H1 (cell line): ENCODE results near the gene IL16. TPM values are rescaled to one million over a fixed set of nuclear protein-coding genes. Genes with fewer than 3 reads are reported as not detected.
A peak's percentile ranks its signal among the peaks of the same experiment; 100 is the strongest.

Source experiments
- BCL11A ChIP-seq, 2 experiments: IDR thresholded peaks; one replicate each; pipeline ENCODE4 v1.6.1; 2011; ENCODE audit warnings: low read depth in 2 of 2, low read length in 2 of 2, mild to moderate bottlenecking in 2 of 2
- CHD2 ChIP-seq: IDR thresholded peaks from 2 replicates; pipeline ENCODE4 v1.6.1; 2012; ENCODE audit warnings: low read length, improper control_type of control experiment
- E2F6 ChIP-seq: IDR thresholded peaks from 2 replicates; pipeline ENCODE4 v1.6.1; 2012; ENCODE audit warnings: inconsistent platforms
- USF2 ChIP-seq: IDR thresholded peaks from 2 replicates; pipeline ENCODE4 v1.6.1; 2011; ENCODE audit warnings: low read length, improper control_type of control experiment
- polyA plus RNA-seq, 7 experiments: library from polyadenylated mRNA; depleted of rRNA in 3 of 7; stranded (reverse) in 5 of 7; unstranded in 2 of 7; fragments of >200 nt in 5 of 7; fragments of 200-250 nt in 2 of 7; gene quantifications; 1 replicate in 5 of 7; 2 replicates in 1 of 7; 4 replicates in 1 of 7; pipeline versions ENCODE4 v1.2.1 to v1.2.3, GENCODE V29; 2011 to 2013; ENCODE audit warnings: missing spikeins in 2 of 7, mixed read lengths in 2 of 7
- total RNA-seq: library from RNA; stranded (reverse); fragmentation: NEBNext Ultra II Directional; extraction: Animal tissue kit (Norgen Biotek cat#: 25700); gene quantifications from 2 replicates; pipeline ENCODE4 v1.2.1, GENCODE V29; 2021
- TF ChIP-seq, protein P1 (sequence below), 3 experiments: IDR thresholded peaks; 1 replicate in 2 of 3; 2 replicates in 1 of 3; pipeline versions ENCODE4 v1.5.1 to v1.6.1; 2011; ENCODE audit warnings: low read length in 3 of 3, mild to moderate bottlenecking in 3 of 3, inconsistent platforms in 2 of 3, low read depth in 1 of 3, moderate library complexity in 1 of 3; ENCODE audit not compliant: insufficient read depth in 1 of 3; ENCODE audit errors: control extremely low read depth in 1 of 3

Gene IL16
- total and polyA plus RNA-seq, 2 of the 8 experiments (the other 6 are each of a cell fraction or from before 2014, with no cell fraction given) = 0.03 to 0.09 TPM

GRCh38 chr15:81336568-81336967 is 139.9 kb downstream of the IL16 start (continued):
- no peak for TF ChIP-seq CHD2
- no peak for TF ChIP-seq USF2
- TF ChIP-seq E2F6 = no peak
- TF ChIP-seq, protein P1, sequence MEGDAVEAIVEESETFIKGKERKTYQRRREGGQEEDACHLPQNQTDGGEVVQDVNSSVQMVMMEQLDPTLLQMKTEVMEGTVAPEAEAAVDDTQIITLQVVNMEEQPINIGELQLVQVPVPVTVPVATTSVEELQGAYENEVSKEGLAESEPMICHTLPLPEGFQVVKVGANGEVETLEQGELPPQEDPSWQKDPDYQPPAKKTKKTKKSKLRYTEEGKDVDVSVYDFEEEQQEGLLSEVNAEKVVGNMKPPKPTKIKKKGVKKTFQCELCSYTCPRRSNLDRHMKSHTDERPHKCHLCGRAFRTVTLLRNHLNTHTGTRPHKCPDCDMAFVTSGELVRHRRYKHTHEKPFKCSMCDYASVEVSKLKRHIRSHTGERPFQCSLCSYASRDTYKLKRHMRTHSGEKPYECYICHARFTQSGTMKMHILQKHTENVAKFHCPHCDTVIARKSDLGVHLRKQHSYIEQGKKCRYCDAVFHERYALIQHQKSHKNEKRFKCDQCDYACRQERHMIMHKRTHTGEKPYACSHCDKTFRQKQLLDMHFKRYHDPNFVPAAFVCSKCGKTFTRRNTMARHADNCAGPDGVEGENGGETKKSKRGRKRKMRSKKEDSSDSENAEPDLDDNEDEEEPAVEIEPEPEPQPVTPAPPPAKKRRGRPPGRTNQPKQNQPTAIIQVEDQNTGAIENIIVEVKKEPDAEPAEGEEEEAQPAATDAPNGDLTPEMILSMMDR (IDR thresholded peaks at IDR 0.05; ENCODE audit: control extremely low read depth in 1 of 3, insufficient read depth in 1 of 3, low read depth in 1 of 3, low read length in 3 of 3) = peak in 1 of 3 experiments; percentile 18; a peak in 1 of 4 replicates
- no peak for TF ChIP-seq BCL11A (IDR thresholded peaks at IDR 0.05; ENCODE audit: low read depth in 2 of 2, low read length in 2 of 2)
